HEK293 (cell line): ENCODE data around the gene FNTB.

Source experiments
- CTCF ChIA-PET: fragments of 350-600 bp; formaldehyde crosslinking; extraction: SDS; loops from one replicate; lab custom pipeline; 2021; ENCODE audit warnings: antibody characterized with exemption; lab: Yijun Ruan, JAX
- POLR2A ChIA-PET: fragments of 300-600 bp; formaldehyde crosslinking; extraction: SDS; loops from one replicate; lab custom pipeline; 2020; ENCODE audit warnings: antibody characterized with exemption, inconsistent platforms; lab: Yijun Ruan, JAX
- H3K27ac ChIP-seq: fragments of 200-500 bp; sonication (Bioruptor generic); 2 replicates; pipeline ENCODE4 v1.5.1; 2014; ENCODE audit warnings: low read depth, low read length, control low read depth, inconsistent platforms; ENCODE audit errors: extremely low read depth
- H3K36me3 ChIP-seq, 2 experiments: fragments of 200-500 bp in 1 of 2; sonication (Bioruptor generic) in 1 of 2; 1 replicate in 1 of 2; 2 replicates in 1 of 2; pipeline ENCODE4 v1.5.1; 2014 to 2017; ENCODE audit warnings: inconsistent platforms in 2 of 2, low read length in 2 of 2; ENCODE audit not compliant: control insufficient read depth in 2 of 2, insufficient read depth in 1 of 2
- H3K4me1 ChIP-seq: fragments of 200-500 bp; sonication (Bioruptor generic); 2 replicates; pipeline ENCODE4 v1.5.1; 2014; ENCODE audit warnings: mild to moderate bottlenecking, low read length, inconsistent platforms; ENCODE audit not compliant: control insufficient read depth, insufficient read depth
- H3K4me3 ChIP-seq: 2 replicates; pipeline ENCODE4 v1.5.1; 2011; ENCODE audit warnings: low read depth, mild to moderate bottlenecking, control low read depth, low read length, moderate library complexity
- H3K9me3 ChIP-seq: fragments of 200-500 bp; sonication (Bioruptor generic); 2 replicates; pipeline ENCODE4 v1.5.1; 2014; ENCODE audit warnings: low read depth, low read length, inconsistent platforms; ENCODE audit not compliant: control insufficient read depth, insufficient read depth
- GLI2 ChIP-seq: fragments of 450-650 bp; formaldehyde crosslinking; IDR thresholded peaks from 2 replicates; pipeline ENCODE4; 2017; ENCODE audit warnings: missing biosample characterization, missing genetic modification characterization, low read depth, borderline replicate concordance
- GLI4 ChIP-seq: fragments of 450-650 bp; formaldehyde crosslinking; IDR thresholded peaks from 2 replicates; pipeline ENCODE4 v1.5.1; 2016; ENCODE audit warnings: missing biosample characterization, missing genetic modification characterization
- GLIS1 ChIP-seq: fragments of 450-650 bp; formaldehyde crosslinking; IDR thresholded peaks from 2 replicates; pipeline ENCODE4 v1.5.1; 2016; ENCODE audit warnings: missing biosample characterization, missing genetic modification characterization
- PATZ1 ChIP-seq: fragments of 450-650 bp; formaldehyde crosslinking; IDR thresholded peaks from 2 replicates; pipeline ENCODE4 v1.5.1; 2016; ENCODE audit warnings: missing biosample characterization, missing genetic modification characterization
- PRDM1 ChIP-seq: fragments of 450-650 bp; formaldehyde crosslinking; IDR thresholded peaks from 2 replicates; pipeline ENCODE4; 2016; ENCODE audit warnings: missing biosample characterization, missing genetic modification characterization
- SETDB1 ChIP-seq: IDR thresholded peaks from one replicate; pipeline ENCODE4 v1.6.1; 2017; ENCODE audit warnings: mild to moderate bottlenecking, low read length, moderate library complexity, mixed read lengths; ENCODE audit not compliant: insufficient read length
- SP2 ChIP-seq: fragments of 450-650 bp; formaldehyde crosslinking; IDR thresholded peaks from 2 replicates; pipeline ENCODE4 v1.5.1; 2016; ENCODE audit warnings: missing biosample characterization, missing genetic modification characterization
- SP3 ChIP-seq: fragments of 450-650 bp; formaldehyde crosslinking; IDR thresholded peaks from 2 replicates; pipeline ENCODE4 v1.5.1; 2016; ENCODE audit warnings: missing biosample characterization, missing genetic modification characterization
- SP7 ChIP-seq: fragments of 450-650 bp; formaldehyde crosslinking; IDR thresholded peaks from 2 replicates; pipeline ENCODE4 v1.5.1; 2016; ENCODE audit warnings: missing biosample characterization, missing genetic modification characterization
- TCF7L2 ChIP-seq: IDR thresholded peaks from 2 replicates; pipeline ENCODE4 v1.6.1; 2011; ENCODE audit warnings: low read depth, mild to moderate bottlenecking, inconsistent platforms, low read length, moderate library complexity, borderline replicate concordance
- TSHZ1 ChIP-seq: fragments of 450-650 bp; formaldehyde crosslinking; IDR thresholded peaks from 2 replicates; pipeline ENCODE4 v1.5.1; 2016; ENCODE audit warnings: missing biosample characterization, missing genetic modification characterization, borderline replicate concordance
- ZBTB17 ChIP-seq: fragments of 450-650 bp; formaldehyde crosslinking; IDR thresholded peaks from 2 replicates; pipeline ENCODE4 v1.5.1; 2016; ENCODE audit warnings: missing biosample characterization, missing genetic modification characterization
- ZNF114 ChIP-seq: fragments of 450-650 bp; formaldehyde crosslinking; IDR thresholded peaks from 2 replicates; pipeline ENCODE4 v1.5.0; 2017; ENCODE audit warnings: missing biosample characterization, missing genetic modification characterization
- ZNF140 ChIP-seq: fragments of 450-650 bp; formaldehyde crosslinking; IDR thresholded peaks from 2 replicates; pipeline ENCODE4 v1.5.1; 2016; ENCODE audit warnings: missing biosample characterization, missing genetic modification characterization
- ZNF157 ChIP-seq: fragments of 450-650 bp; formaldehyde crosslinking; IDR thresholded peaks from 2 replicates; pipeline ENCODE4 v1.5.1; 2016; ENCODE audit warnings: missing biosample characterization, missing genetic modification characterization
- ZNF16 ChIP-seq: fragments of 450-650 bp; formaldehyde crosslinking; IDR thresholded peaks from 2 replicates; pipeline ENCODE4 v1.5.1; 2016; ENCODE audit warnings: low read depth, missing biosample characterization, missing genetic modification characterization
- ZNF175 ChIP-seq: fragments of 450-650 bp; formaldehyde crosslinking; IDR thresholded peaks from 2 replicates; pipeline ENCODE4 v1.5.1; 2016; ENCODE audit warnings: missing biosample characterization, missing genetic modification characterization
- ZNF248 ChIP-seq: fragments of 450-650 bp; formaldehyde crosslinking; IDR thresholded peaks from 2 replicates; pipeline ENCODE4 v1.5.1; 2017; ENCODE audit warnings: missing biosample characterization, missing genetic modification characterization
- ZNF549 ChIP-seq: fragments of 450-650 bp; IDR thresholded peaks from 2 replicates; pipeline ENCODE4 v1.5.1; 2018; ENCODE audit warnings: missing biosample characterization, missing genetic modification characterization, mild to moderate bottlenecking, inconsistent platforms, moderate library complexity
- ZNF658 ChIP-seq: fragments of 450-650 bp; formaldehyde crosslinking; IDR thresholded peaks from 2 replicates; pipeline ENCODE4; 2016; ENCODE audit warnings: missing biosample characterization, missing genetic modification characterization
- TF ChIP-seq, protein P1 (sequence below): fragments of 450-650 bp; formaldehyde crosslinking; IDR thresholded peaks from 2 replicates; pipeline ENCODE4 v1.5.1; 2017; ENCODE audit warnings: missing biosample characterization, mild to moderate bottlenecking, missing genetic modification characterization, moderate library complexity

The FNTB gene

GRCh38 chr14:64990939-64991338 is 4.2 kb downstream of the FNTB start:
- CTCF ChIA-PET: interaction anchor here (0.9 kb wide), 1 partner anchor 12 kb away, joined by 5 read pairs; no protein-coding TSS in a partner anchor
- TF ChIP-seq ZNF140: no peak
- TF ChIP-seq SP3: no peak
- TF ChIP-seq ZNF549 (tag by site-specific recombination): no peak
- TF ChIP-seq ZNF114 (tag by site-specific recombination): no peak
- TF ChIP-seq ZNF248: no peak
- TF ChIP-seq SETDB1: no peak
- no peak for TF ChIP-seq ZNF175
- TF ChIP-seq, protein P1, sequence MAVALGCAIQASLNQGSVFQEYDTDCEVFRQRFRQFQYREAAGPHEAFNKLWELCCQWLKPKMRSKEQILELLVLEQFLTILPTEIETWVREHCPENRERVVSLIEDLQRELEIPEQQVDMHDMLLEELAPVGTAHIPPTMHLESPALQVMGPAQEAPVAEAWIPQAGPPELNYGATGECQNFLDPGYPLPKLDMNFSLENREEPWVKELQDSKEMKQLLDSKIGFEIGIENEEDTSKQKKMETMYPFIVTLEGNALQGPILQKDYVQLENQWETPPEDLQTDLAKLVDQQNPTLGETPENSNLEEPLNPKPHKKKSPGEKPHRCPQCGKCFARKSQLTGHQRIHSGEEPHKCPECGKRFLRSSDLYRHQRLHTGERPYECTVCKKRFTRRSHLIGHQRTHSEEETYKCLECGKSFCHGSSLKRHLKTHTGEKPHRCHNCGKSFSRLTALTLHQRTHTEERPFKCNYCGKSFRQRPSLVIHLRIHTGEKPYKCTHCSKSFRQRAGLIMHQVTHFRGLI: no peak
- no peak overlapping the region for H3K27ac ChIP-seq
- peaks cover 3% of the 10 kb centered on the region; the same call in 1 of the 2 replicates for H3K4me1 ChIP-seq
- H3K36me3 ChIP-seq: no peaks in the 10 kb centered on the region; a peak in 1 of 3 replicates
- no peak overlapping the region for H3K4me3 ChIP-seq
- POLR2A ChIA-PET: no interaction called here
- no peaks in the 10 kb centered on the region for H3K9me3 ChIP-seq

GRCh38 chr14:64992328-64992885 is 5.7 kb downstream of the FNTB start:
- TF ChIP-seq TSHZ1 (tag by site-specific recombination) (no peak), SP7 (tag by site-specific recombination) (no peak)
- TF ChIP-seq, all 188 proteins: peak for 0
- H3K9me3 ChIP-seq: no peaks in the 10 kb centered on the region
- ChIA-PET POLR2A (no interaction called here), CTCF (no interaction called here)
- no peak overlapping the region for H3K27ac ChIP-seq
- no peak overlapping the region for H3K4me3 ChIP-seq
- H3K36me3 ChIP-seq: no peaks in the 10 kb centered on the region; a peak in 1 of 3 replicates
- H3K4me1 ChIP-seq: peaks cover 3% of the 10 kb centered on the region; the same call in 1 of the 2 replicates

- no peaks in the 10 kb centered on the region; a peak in 1 of 3 replicates for H3K36me3 ChIP-seq
- H3K4me3 ChIP-seq: no peak overlapping the region
- ChIA-PET POLR2A (no interaction called here), CTCF (interaction anchor here (0.6 to 3.1 kb wide), 4 partner anchors 12 to 242 kb away, joined by 3 to 17 read pairs (median 3); no protein-coding TSS in a partner anchor)
- H3K9me3 ChIP-seq: no peaks in the 10 kb centered on the region
- no peak overlapping the region for H3K27ac ChIP-seq
- no peak for TF ChIP-seq GLI4 (tag by site-specific recombination)
- TF ChIP-seq PRDM1: peak; percentile 63
- TF ChIP-seq, all 188 proteins: peak for 1
- H3K4me1 ChIP-seq: no peaks in the 10 kb centered on the region
These were observed 6.7 kb downstream of the FNTB start for GRCh38 chr14:64993266-64993930.

DNA sequence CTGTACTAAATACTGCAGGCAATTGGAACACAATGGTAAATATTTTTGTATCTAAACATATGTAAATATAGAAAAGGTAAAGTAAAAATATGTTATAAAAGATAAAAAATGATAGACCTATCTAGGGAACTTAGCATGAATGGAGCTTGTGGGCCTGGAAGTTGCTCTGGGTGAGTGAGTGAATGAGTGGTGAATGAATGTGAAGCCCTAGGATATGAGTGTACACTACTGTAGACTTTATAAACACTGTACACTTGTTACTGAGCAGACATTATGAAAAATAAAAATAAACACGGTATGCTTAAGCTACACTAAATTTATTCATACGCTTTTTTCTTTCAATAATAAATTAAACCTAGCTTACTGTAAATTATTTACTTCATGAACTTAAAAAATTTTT is 7.8 kb downstream of the FNTB start:
- ChIA-PET CTCF (interaction anchor here (0.6 to 3.1 kb wide), 4 partner anchors 8 to 144 kb away, joined by 3 to 17 read pairs (median 4); partner anchors contain the start of gene FNTB), POLR2A (interaction anchor here (0.6 kb wide), 1 partner anchor 49 kb away, joined by 3 read pairs; no protein-coding TSS in a partner anchor)
- H3K4me1 ChIP-seq: no peaks in the 10 kb centered on the region
- no peaks in the 10 kb centered on the region for H3K9me3 ChIP-seq
- no peaks in the 10 kb centered on the region; a peak in 1 of 3 replicates for H3K36me3 ChIP-seq
- no peak overlapping the region for H3K4me3 ChIP-seq
- H3K27ac ChIP-seq: no peak overlapping the region
- TF ChIP-seq GLI2 (tag by site-specific recombination) (no peak), SP2 (tag by site-specific recombination) (no peak), PRDM1 (no peak), GLIS1 (tag by site-specific recombination) (no peak), ZNF157 (tag by site-specific recombination) (no peak), PATZ1 (tag by site-specific recombination) (no peak), ZNF16 (tag by site-specific recombination) (no peak), TCF7L2 (no peak), ZNF658 (no peak), ZBTB17 (tag by site-specific recombination) (no peak)
